Neural cell (in vitro differentiated cells): Measurements from ENCODE around the gene CELSR1. TPM values are rescaled to one million over a fixed set of nuclear protein-coding genes. Genes with fewer than 3 reads are reported as not detected.

Experiments used
- H2AFZ ChIP-seq: fragments of 200-600, 300-800 bp; sonication (generic), shearing (Covaris generic); 2 replicates; pipeline ENCODE4 v1.6.0; 2014; ENCODE audit warnings: low read depth, mild to moderate bottlenecking, antibody characterized with exemption, low read length, moderate library complexity
- H3F3A ChIP-seq: fragments of 200-600 bp; shearing (Covaris generic); 2 replicates; pipeline ENCODE4 v1.6.1; 2016; ENCODE audit warnings: mild to moderate bottlenecking, moderate library complexity, mixed read lengths, antibody characterized with exemption, low read length; ENCODE audit not compliant: insufficient read depth, poor library complexity, severe bottlenecking
- H3K27ac ChIP-seq: fragments of 200-600, 300-800 bp; sonication (generic), shearing (Covaris generic); 2 replicates; pipeline ENCODE4 v1.5.1; 2014; ENCODE audit warnings: mild to moderate bottlenecking, low read length, moderate library complexity
- H3K27me3 ChIP-seq: fragments of 300-800, 200-600 bp; sonication (generic), shearing (Covaris generic); 2 replicates; pipeline ENCODE4 v1.6.0; 2014; ENCODE audit warnings: mild to moderate bottlenecking, low read depth, low read length, moderate library complexity; ENCODE audit not compliant: insufficient read depth
- H3K36me3 ChIP-seq: fragments of 300-800, 200-600 bp; sonication (generic), shearing (Covaris generic); 2 replicates; pipeline ENCODE4 v1.5.1; 2014; ENCODE audit warnings: mild to moderate bottlenecking, antibody characterized with exemption, low read length, moderate library complexity; ENCODE audit not compliant: insufficient read depth
- H3K4me2 ChIP-seq: fragments of 300-800, 200-600 bp; sonication (generic), shearing (Covaris generic); 2 replicates; pipeline ENCODE4 v1.6.0; 2014; ENCODE audit warnings: mild to moderate bottlenecking, low read length
- H3K4me3 ChIP-seq: fragments of 300-800, 200-600 bp; sonication (generic), shearing (Covaris generic); 2 replicates; pipeline ENCODE4 v1.5.1; 2014; ENCODE audit warnings: mild to moderate bottlenecking, low read length, moderate library complexity
- H3K79me2 ChIP-seq: fragments of 200-600 bp; shearing (Covaris generic); replicated peaks from 2 replicates; pipeline ENCODE4 v1.6.0; 2014; ENCODE audit warnings: mild to moderate bottlenecking, low read length, moderate library complexity; ENCODE audit not compliant: insufficient read depth
- H3K9ac ChIP-seq: fragments of 300-800, 200-600 bp; sonication (generic), shearing (Covaris generic); 2 replicates; pipeline ENCODE4 v1.6.1; 2016; ENCODE audit warnings: mild to moderate bottlenecking, low read length, mixed read lengths
- H3K9me2 ChIP-seq: fragments of 200-600 bp; shearing (Covaris generic); 2 replicates; pipeline ENCODE4 v1.6.1; 2016; ENCODE audit warnings: mild to moderate bottlenecking, low read length, mixed read lengths; ENCODE audit not compliant: insufficient read depth
- H3K9me3 ChIP-seq: fragments of 200-600, 300-800 bp; sonication (generic), shearing (Covaris generic); 2 replicates; pipeline ENCODE4 v1.6.1; 2016; ENCODE audit warnings: mild to moderate bottlenecking, mixed run types, low read length, moderate library complexity, mixed read lengths
- H4K20me1 ChIP-seq: fragments of 200-600 bp; shearing (Covaris generic); 2 replicates; pipeline ENCODE4 v1.6.1; 2016; ENCODE audit warnings: mild to moderate bottlenecking, mixed run types; ENCODE audit not compliant: insufficient read depth
- CTCF ChIP-seq: fragments of 450-650 bp; IDR thresholded peaks from 2 replicates; pipeline ENCODE4 v1.5.1; 2014; ENCODE audit warnings: antibody characterized with exemption, mild to moderate bottlenecking, moderate library complexity; ENCODE audit not compliant: poor library complexity, severe bottlenecking
- EP300 ChIP-seq: fragments of 450-650 bp; conservative IDR thresholded peaks from 2 replicates; pipeline ENCODE4 v1.6.1; 2014; ENCODE audit warnings: antibody characterized with exemption, mild to moderate bottlenecking, moderate library complexity; ENCODE audit not compliant: poor library complexity, severe bottlenecking
- EZH2 ChIP-seq: fragments of 200-600, 300-800 bp; shearing (Covaris generic), sonication (generic); IDR thresholded peaks from 2 replicates; pipeline ENCODE4 v1.6.1; 2014; ENCODE audit warnings: antibody characterized with exemption, low read length, borderline replicate concordance, mild to moderate bottlenecking; ENCODE audit not compliant: insufficient read depth, poor library complexity, severe bottlenecking
- POLR2AphosphoS5 ChIP-seq: IDR thresholded peaks from 2 replicates; pipeline ENCODE4 v1.6.1; 2012
- RAD21 ChIP-seq: fragments of 450-650 bp; conservative IDR thresholded peaks from 2 replicates; pipeline ENCODE4 v1.6.1; 2014; ENCODE audit warnings: antibody characterized with exemption, mild to moderate bottlenecking, moderate library complexity
- SMC3 ChIP-seq: fragments of 450-650 bp; conservative IDR thresholded peaks from 2 replicates; pipeline ENCODE4 v1.6.1; 2014; ENCODE audit warnings: antibody characterized with exemption, mild to moderate bottlenecking, moderate library complexity; ENCODE audit not compliant: poor library complexity
- polyA plus RNA-seq: library from polyadenylated mRNA; depleted of rRNA; stranded (reverse); fragments of >200 nt; gene quantifications from 2 replicates; pipeline ENCODE4 v1.2.3, GENCODE V29; 2014

The CELSR1 gene
- polyA plus RNA-seq, 1 donor from 2014 or later = 0.14 TPM

GRCh38 chr22:46419754-46420571, 117.5 kb downstream of the CELSR1 start:
- no peak overlapping the region for H3K4me2 ChIP-seq
- H3K4me3 ChIP-seq = no peak overlapping the region
- no peaks in the 10 kb centered on the region for H3K9me2 ChIP-seq
- no peaks in the 10 kb centered on the region for H4K20me1 ChIP-seq
- H3K9ac ChIP-seq = no peak overlapping the region
- no peaks in the 10 kb centered on the region for H3K9me3 ChIP-seq
- H3K27ac ChIP-seq = no peak overlapping the region
- H3F3A ChIP-seq = no peaks in the 10 kb centered on the region
- no peaks in the 10 kb centered on the region for H3K79me2 ChIP-seq
- no peak overlapping the region for H2AFZ ChIP-seq
- no peaks in the 10 kb centered on the region for H3K27me3 ChIP-seq
- no peak for TF ChIP-seq CTCF
- H3K36me3 ChIP-seq = no peaks in the 10 kb centered on the region

GRCh38 chr22:46418827-46419226, 118.6 kb downstream of the CELSR1 start:
- Histone ChIP-seq H3K79me2 (no peaks in the 10 kb centered on the region), H3K9me2 (no peaks in the 10 kb centered on the region), H4K20me1 (no peaks in the 10 kb centered on the region), H2AFZ (no peak overlapping the region), H3K36me3 (no peaks in the 10 kb centered on the region), H3K4me3 (no peak overlapping the region), H3K4me2 (no peak overlapping the region), H3F3A (no peaks in the 10 kb centered on the region), H3K9me3 (no peaks in the 10 kb centered on the region), H3K27ac (no peak overlapping the region), H3K9ac (no peak overlapping the region), H3K27me3 (no peaks in the 10 kb centered on the region)
- TF ChIP-seq EP300 (no peak), CTCF (no peak), SMC3 (no peak), RAD21 (no peak), EZH2 (no peak)

GRCh38 chr22:46417769-46418168, 119.7 kb downstream of the CELSR1 start:
- no peak overlapping the region for H3K9ac ChIP-seq

More at GRCh38 chr22:46417769-46418168, 119.7 kb downstream of the CELSR1 start:
- no peaks in the 10 kb centered on the region for H3K9me3 ChIP-seq
- H3K27ac ChIP-seq = no peak overlapping the region
- H4K20me1 ChIP-seq = no peaks in the 10 kb centered on the region
- H3K9me2 ChIP-seq = no peaks in the 10 kb centered on the region
- H3K4me2 ChIP-seq = no peak overlapping the region
- no peak for TF ChIP-seq POLR2AphosphoS5
- no peaks in the 10 kb centered on the region for H3K36me3 ChIP-seq
- no peak overlapping the region for H2AFZ ChIP-seq
- no peaks in the 10 kb centered on the region for H3F3A ChIP-seq
- no peak overlapping the region for H3K4me3 ChIP-seq
- no peaks in the 10 kb centered on the region for H3K27me3 ChIP-seq
- no peaks in the 10 kb centered on the region for H3K79me2 ChIP-seq
